ENCODE data around the gene SEC24D. TPM values are rescaled to one million over a fixed set of nuclear protein-coding genes. Genes with fewer than 3 reads are reported as not detected.

SEC24D gene
- total RNA-seq, 3 donors from 2014 or later, result 24.5 to 63.6 (median 50.8) TPM

GRCh38 chr4:118842055-118842454 lies 6.1 kb upstream of the SEC24D start:
- H3K27ac ChIP-seq, result no peak overlapping the region
- H3K27me3 ChIP-seq, result no peaks in the 10 kb centered on the region

GRCh38 chr4:118839221-118839927 lies 3.4 kb upstream of the SEC24D start:
- TF ChIP-seq POLR2A (IDR thresholded peaks at IDR 0.05), result no peak
- no peak for TF ChIP-seq POLR2AphosphoS5 (IDR thresholded peaks at IDR 0.05)
- no peak for TF ChIP-seq CTCF (IDR thresholded peaks at IDR 0.05)

More at GRCh38 chr4:118842055-118842454, 6.1 kb upstream of the SEC24D start:
- no peaks in the 10 kb centered on the region for H3K9me3 ChIP-seq
- H3K36me3 ChIP-seq, result no peaks in the 10 kb centered on the region
- H3K4me3 ChIP-seq, result no peak overlapping the region
- no peak for DNase-seq (ENCODE audit: low spot score in 2 of 2)
- intact Hi-C loops (cut with DNase I; ENCODE audit: low total_unique reads), result no loop called here
- H3K4me1 ChIP-seq, result no peaks in the 10 kb centered on the region
- TF ChIP-seq CTCF (IDR thresholded peaks at IDR 0.05) (no peak), POLR2AphosphoS5 (IDR thresholded peaks at IDR 0.05) (no peak), POLR2A (IDR thresholded peaks at IDR 0.05) (no peak)

GRCh38 chr4:118837121-118837507 lies 1.2 kb upstream of the SEC24D start:
- no peak for DNase-seq (ENCODE audit: low spot score in 2 of 2)
- H3K27me3 ChIP-seq, result no peaks in the 10 kb centered on the region
- H3K9me3 ChIP-seq, result no peaks in the 10 kb centered on the region
- TF ChIP-seq POLR2A (IDR thresholded peaks at IDR 0.05), result no peak
- no peak for TF ChIP-seq CTCF (IDR thresholded peaks at IDR 0.05)
- TF ChIP-seq POLR2AphosphoS5 (IDR thresholded peaks at IDR 0.05), result no peak
- H3K27ac ChIP-seq, result no peak overlapping the region
- no peak overlapping the region for H3K4me3 ChIP-seq
- H3K36me3 ChIP-seq, result no peaks in the 10 kb centered on the region
- intact Hi-C loops (cut with DNase I; ENCODE audit: low total_unique reads), result no loop called here
- H3K4me1 ChIP-seq, result no peaks in the 10 kb centered on the region

More at GRCh38 chr4:118839221-118839927, 3.4 kb upstream of the SEC24D start:
- intact Hi-C loops (cut with DNase I; ENCODE audit: low total_unique reads), result no loop called here
- no peak for DNase-seq (ENCODE audit: low spot score in 2 of 2)
- no peaks in the 10 kb centered on the region for H3K9me3 ChIP-seq
- H3K4me1 ChIP-seq, result no peaks in the 10 kb centered on the region
- H3K4me3 ChIP-seq, result no peak overlapping the region
- no peak overlapping the region for H3K27ac ChIP-seq
- H3K36me3 ChIP-seq, result no peaks in the 10 kb centered on the region
- H3K27me3 ChIP-seq, result no peaks in the 10 kb centered on the region

- no peaks in the 10 kb centered on the region for H3K4me1 ChIP-seq
- intact Hi-C loops (cut with DNase I; ENCODE audit: low total_unique reads), result no loop called here
- H3K36me3 ChIP-seq, result no peaks in the 10 kb centered on the region
- peak overlapping the region; percentile 61 to 96 for H3K27ac ChIP-seq
- H3K4me3 ChIP-seq, result peak overlapping the region; percentile 96 to 99 (median 96)
- no peaks in the 10 kb centered on the region for H3K27me3 ChIP-seq
- no peaks in the 10 kb centered on the region for H3K9me3 ChIP-seq
- TF ChIP-seq POLR2A (IDR thresholded peaks at IDR 0.05) (no peak), CTCF (IDR thresholded peaks at IDR 0.05) (no peak), POLR2AphosphoS5 (IDR thresholded peaks at IDR 0.05) (no peak)
- no peak for DNase-seq (ENCODE audit: low spot score in 2 of 2)
These were observed 585 bp upstream of the SEC24D start for GRCh38 chr4:118836301-118837120.

All from breast epithelium (tissue), 4 donors.